Parathyroid adenoma (tissue), 2 donors: ENCODE measurements around the gene KCNQ1.

Experiments
- H2AFZ ChIP-seq: fragments of 300-600 bp; sonication (generic); one replicate; pipeline ENCODE4 v1.7.0; 2017; ENCODE audit warnings: antibody characterized with exemption, mild to moderate bottlenecking
- H3K27ac ChIP-seq: fragments of 300-600 bp; sonication (generic); one replicate; pipeline ENCODE4 v1.7.0; 2017
- H3K27me3 ChIP-seq: fragments of 300-600 bp; sonication (generic); one replicate; pipeline ENCODE4 v1.7.0; 2017; ENCODE audit warnings: low read length; ENCODE audit not compliant: control insufficient read depth, insufficient read depth
- H3K36me3 ChIP-seq: fragments of 300-600 bp; sonication (generic); one replicate; pipeline ENCODE4 v1.7.0; 2017; ENCODE audit warnings: low read length; ENCODE audit not compliant: control insufficient read depth, insufficient read depth
- H3K4me1 ChIP-seq: fragments of 300-600 bp; sonication (generic); one replicate; pipeline ENCODE4 v1.7.0; 2017; ENCODE audit warnings: control low read depth
- H3K4me2 ChIP-seq: fragments of 300-600 bp; sonication (generic); one replicate; pipeline ENCODE4 v1.7.0; 2017; ENCODE audit warnings: low read length
- H3K4me3 ChIP-seq: fragments of 300-600 bp; sonication (generic); one replicate; pipeline ENCODE4 v1.7.0; 2017; ENCODE audit warnings: low read depth, low read length
- H3K79me2 ChIP-seq: fragments of 300-600 bp; sonication (generic); one replicate; pipeline ENCODE4 v1.7.0; 2017; ENCODE audit warnings: control low read depth
- H3K9ac ChIP-seq: fragments of 300-600 bp; sonication (generic); one replicate; pipeline ENCODE4 v1.7.0; 2017; ENCODE audit warnings: mild to moderate bottlenecking
- H3K9me3 ChIP-seq: fragments of 300-600 bp; sonication (generic); one replicate; pipeline ENCODE4 v1.7.0; 2017; ENCODE audit warnings: low read length; ENCODE audit not compliant: control insufficient read depth
- CTCF ChIP-seq: fragments of 300-600 bp; sonication (generic); IDR thresholded peaks from one replicate; pipeline ENCODE4 v1.7.0; 2017; ENCODE audit warnings: antibody characterized with exemption, mild to moderate bottlenecking
- donor health status: primary hyperparathyroidism.

The KCNQ1 gene

GRCh38 chr11:2661173-2662023, 216.6 kb downstream of the KCNQ1 start:
- Histone ChIP-seq H3K27ac (no peak overlapping the region), H3K4me1 (no peaks in the 10 kb centered on the region), H3K4me3 (no peak overlapping the region), H2AFZ (no peak overlapping the region), H3K9ac (no peak overlapping the region), H3K9me3 (no peaks in the 10 kb centered on the region), H3K27me3 (no peaks in the 10 kb centered on the region), H3K36me3 (no peaks in the 10 kb centered on the region), H3K79me2 (no peaks in the 10 kb centered on the region), H3K4me2 (no peak overlapping the region)
- no peak for TF ChIP-seq CTCF

- Histone ChIP-seq H3K36me3 (no peaks in the 10 kb centered on the region), H2AFZ (no peak overlapping the region), H3K27ac (no peak overlapping the region), H3K4me3 (no peak overlapping the region), H3K27me3 (no peaks in the 10 kb centered on the region), H3K9me3 (no peaks in the 10 kb centered on the region), H3K79me2 (no peaks in the 10 kb centered on the region), H3K4me1 (no peaks in the 10 kb centered on the region), H3K9ac (no peak overlapping the region), H3K4me2 (no peak overlapping the region)
- no peak for TF ChIP-seq CTCF
Measured at GRCh38 chr11:2662024-2662312, 217.2 kb downstream of the KCNQ1 start.

GRCh38 chr11:2662430-2663299, 217.9 kb downstream of the KCNQ1 start:
- Histone ChIP-seq H3K4me2 (no peak overlapping the region), H3K27ac (no peak overlapping the region), H3K9me3 (no peaks in the 10 kb centered on the region), H3K79me2 (no peaks in the 10 kb centered on the region), H3K9ac (no peak overlapping the region), H3K36me3 (no peaks in the 10 kb centered on the region), H3K27me3 (no peaks in the 10 kb centered on the region), H2AFZ (no peak overlapping the region), H3K4me3 (no peak overlapping the region), H3K4me1 (no peaks in the 10 kb centered on the region)
- no peak for TF ChIP-seq CTCF

- Histone ChIP-seq H3K79me2 (no peaks in the 10 kb centered on the region), H3K4me1 (no peaks in the 10 kb centered on the region), H2AFZ (no peak overlapping the region), H3K36me3 (no peaks in the 10 kb centered on the region), H3K27me3 (no peaks in the 10 kb centered on the region), H3K4me2 (no peak overlapping the region), H3K9me3 (no peaks in the 10 kb centered on the region), H3K4me3 (no peak overlapping the region), H3K9ac (no peak overlapping the region), H3K27ac (no peak overlapping the region)
- TF ChIP-seq CTCF, result no peak
Measured at GRCh38 chr11:2663506-2663905, 218.7 kb downstream of the KCNQ1 start.
